Endothelial cell of umbilical vein (primary cell): Measurements from ENCODE around the gene MLH1. TPM values are rescaled to one million over a fixed set of nuclear protein-coding genes. Genes with fewer than 3 reads are reported as not detected.

Experiments used
- BruUV-seq: library from RNA; stranded (reverse); fragments of 400-500 nt; replicated peaks from 2 replicates; lab custom pipeline; 2021; lab: Mats Ljungman, UMichigan
- CTCF ChIA-PET: fragments of 300-600, 350-600 bp; sonication (Branson Sonifier 250); formaldehyde crosslinking; loops from one replicate; lab custom pipeline; 2021; ENCODE audit warnings: antibody characterized with exemption, inconsistent platforms; lab: Charles Lee
- POLR2A ChIA-PET: fragments of 300-600, 350-600 bp; sonication (Branson Sonifier 250); formaldehyde crosslinking; loops from one replicate; lab custom pipeline; 2021; ENCODE audit warnings: antibody characterized with exemption, inconsistent platforms; lab: Charles Lee
- DNase-seq: peaks from one replicate; pipeline ENCODE4 v3.0.0-alpha.2; 2011; ENCODE audit warnings: low read depth, low spot score
- FAIRE-seq: peaks from 2 replicates; lab custom pipeline; 2011; peaks lifted over from hg19 to GRCh38; lab: Jason Lieb, UNC
- H2AFZ ChIP-seq: 2 replicates; pipeline ENCODE4 v1.6.0; 2012; ENCODE audit warnings: low read depth, low read length, control low read depth, inconsistent platforms
- H3K27ac ChIP-seq: 2 replicates; pipeline ENCODE4 v1.5.1; 2011; ENCODE audit warnings: low read depth, mild to moderate bottlenecking, control low read depth, low read length, moderate library complexity; ENCODE audit not compliant: insufficient read depth
- H3K27me3 ChIP-seq, 2 experiments: 2 replicates each; pipeline versions ENCODE4 v1.6.0 to v1.6.1; 2011; ENCODE audit warnings: low read length in 2 of 2, mixed read lengths in 1 of 2; ENCODE audit not compliant: control insufficient read depth in 2 of 2, insufficient read depth in 2 of 2
- H3K36me3 ChIP-seq, 2 experiments: 2 replicates in 1 of 2; 3 replicates in 1 of 2; pipeline ENCODE4 v1.5.1; 2011; ENCODE audit warnings: low read length in 2 of 2, mild to moderate bottlenecking in 1 of 2, moderate library complexity in 1 of 2; ENCODE audit not compliant: control insufficient read depth in 2 of 2, insufficient read depth in 2 of 2; ENCODE audit errors: extremely low read depth in 1 of 2
- H3K4me1 ChIP-seq: 3 replicates; pipeline ENCODE4 v1.5.1; 2011; ENCODE audit warnings: mild to moderate bottlenecking, low read length; ENCODE audit not compliant: control insufficient read depth, insufficient read depth; ENCODE audit errors: extremely low read depth
- H3K4me2 ChIP-seq: 2 replicates; pipeline ENCODE4 v1.6.1; 2011; ENCODE audit warnings: low read length, control low read depth, mixed read lengths; ENCODE audit not compliant: insufficient read depth
- H3K4me3 ChIP-seq, 3 experiments: fragments of 200-600 bp in 1 of 3; sonication (generic), shearing (Covaris generic) in 1 of 3; replicated peaks in 1 of 3; 2 replicates each; pipeline ENCODE4 v1.5.1; 2011 to 2016; ENCODE audit warnings: control low read depth in 3 of 3, low read length in 3 of 3, mild to moderate bottlenecking in 2 of 3, inconsistent platforms in 1 of 3, low read depth in 1 of 3, moderate library complexity in 1 of 3; ENCODE audit not compliant: insufficient read depth in 1 of 3
- H3K79me2 ChIP-seq: 2 replicates; pipeline ENCODE4 v1.6.0; 2012; ENCODE audit warnings: low read length, inconsistent platforms; ENCODE audit not compliant: control insufficient read depth, insufficient read depth
- H3K9ac ChIP-seq: replicated peaks from 2 replicates; pipeline ENCODE3; 2011; ENCODE audit warnings: low read length, control low read depth; ENCODE audit not compliant: insufficient read depth; ENCODE audit errors: extremely low read depth
- H3K9me1 ChIP-seq: replicated peaks from 3 replicates; pipeline ENCODE4 v1.6.0; 2011; ENCODE audit warnings: mild to moderate bottlenecking, low read length; ENCODE audit not compliant: control insufficient read depth, insufficient read depth; ENCODE audit errors: extremely low read depth
- H3K9me3 ChIP-seq: replicated peaks from 2 replicates; pipeline ENCODE4 v1.5.1; 2012; ENCODE audit warnings: low read length, inconsistent platforms; ENCODE audit not compliant: control insufficient read depth, insufficient read depth
- H4K20me1 ChIP-seq: replicated peaks from 2 replicates; pipeline ENCODE3; 2011; ENCODE audit warnings: mild to moderate bottlenecking, low read length; ENCODE audit not compliant: control insufficient read depth, insufficient read depth; ENCODE audit errors: extremely low read depth
- EZH2 ChIP-seq: IDR thresholded peaks from 2 replicates; pipeline ENCODE4 v1.6.1; 2012; ENCODE audit warnings: borderline replicate concordance, low read depth, mild to moderate bottlenecking, moderate library complexity, low read length, inconsistent platforms; ENCODE audit not compliant: severe bottlenecking
- FOS ChIP-seq: IDR thresholded peaks from 2 replicates; pipeline ENCODE4 v1.6.1; 2011; ENCODE audit warnings: mild to moderate bottlenecking, low read length, moderate library complexity, borderline replicate concordance; ENCODE audit not compliant: insufficient read depth
- GATA2 ChIP-seq: IDR thresholded peaks from 2 replicates; pipeline ENCODE4 v1.7.0; 2011; ENCODE audit warnings: low read depth, mild to moderate bottlenecking, moderate library complexity, mixed read lengths, low read length; ENCODE audit not compliant: insufficient read length, insufficient read depth
- JUN ChIP-seq: IDR thresholded peaks from 2 replicates; pipeline ENCODE4 v1.6.1; 2011; ENCODE audit warnings: borderline replicate concordance, low read depth; ENCODE audit not compliant: insufficient read length, insufficient read depth
- MYC ChIP-seq: IDR thresholded peaks from one replicate; pipeline ENCODE4 v1.6.1; 2011; ENCODE audit warnings: mild to moderate bottlenecking, low read depth, low read length
- POLR2A ChIP-seq: IDR thresholded peaks from 2 replicates; pipeline ENCODE4 v1.6.1; 2012; ENCODE audit warnings: low read depth, mild to moderate bottlenecking, control low read depth, low read length
- POLR2AphosphoS5 ChIP-seq: IDR thresholded peaks from 2 replicates; pipeline ENCODE4 v1.6.1; 2012; ENCODE audit warnings: low read depth, mild to moderate bottlenecking, control low read depth, low read length, moderate library complexity; ENCODE audit not compliant: insufficient read depth
- dilution Hi-C: fragments of 300-500 bp; cut with MboI; formaldehyde crosslinking; loops from one replicate; pipeline ENCODE4 v1.15.0; 2019; ENCODE audit warnings: low sequenced_read_pairs; ENCODE audit not compliant: extremely low pct_ligation_motif_present
- intact Hi-C: fragments of 100-400 bp; cut with micrococcal nuclease; formaldehyde crosslinking; loops from one replicate; pipeline ENCODE4 v1.10.0; 2022
- polyA plus RNA-seq, 4 experiments: library from polyadenylated mRNA; depleted of rRNA in 3 of 4; stranded (reverse) in 3 of 4; unstranded in 1 of 4; fragments of >200 nt; gene quantifications; 2 replicates each; pipeline versions ENCODE4 v1.2.1 to v1.2.3, GENCODE V29; 2011 to 2012; ENCODE audit warnings: missing spikeins in 1 of 4
- total RNA-seq: library from RNA; stranded (reverse); gene quantifications from 2 replicates; pipeline ENCODE4 v1.2.3, GENCODE V29; 2021
- TF ChIP-seq, protein P1 (sequence below), 2 donors: IDR thresholded peaks; 1 replicate in 1 of 2; 2 replicates in 1 of 2; pipeline ENCODE4 v1.5.1; 2011; ENCODE audit warnings: low read length in 2 of 2, mild to moderate bottlenecking in 2 of 2, moderate library complexity in 2 of 2, control low read depth in 1 of 2, inconsistent platforms in 1 of 2, low read depth in 1 of 2; ENCODE audit not compliant: insufficient read depth in 1 of 2; ENCODE audit errors: extremely low read depth in 1 of 2
- TF ChIP-seq, protein P2 (sequence below): IDR thresholded peaks from 2 replicates; pipeline ENCODE4 v1.6.1; 2011; ENCODE audit not compliant: insufficient read depth, insufficient read length

Gene MLH1
- total and polyA plus RNA-seq, 2 donors (not counting 3 experiments of a cell fraction or from before 2014, with no cell fraction given): 22.2 to 32.9 TPM

DNA sequence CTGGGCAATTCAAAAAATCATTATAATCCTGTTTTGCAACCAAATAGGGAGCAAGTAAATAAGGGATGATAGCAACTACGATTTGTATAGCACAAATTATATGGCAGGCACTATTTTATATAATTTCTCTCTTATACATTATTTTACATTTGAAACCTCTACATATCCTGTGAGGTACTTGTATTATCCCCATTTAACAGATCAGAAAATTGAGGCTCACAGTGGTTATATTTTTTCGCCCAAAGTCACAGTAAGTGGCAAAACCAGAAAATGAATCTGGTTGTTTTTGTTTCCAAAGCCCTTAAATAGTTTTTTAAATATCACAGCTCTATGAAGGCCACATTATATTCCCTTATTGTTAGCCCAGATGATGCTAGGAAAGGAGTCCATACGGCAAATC lies 74.3 kb downstream of the MLH1 start:
- dilution Hi-C loops (no loop called here), intact Hi-C loops (loop anchor here (5.0 kb wide), 1 partner anchor 65 kb away; no protein-coding TSS in a partner anchor)
- no peaks in the 10 kb centered on the region for H3K79me2 ChIP-seq
- H2AFZ ChIP-seq: no peak overlapping the region
- no peaks in the 10 kb centered on the region for H3K9me1 ChIP-seq
- ChIA-PET POLR2A (no interaction called here), CTCF (interaction anchor here (1.6 kb wide), 1 partner anchor 38 kb away, joined by 3 read pairs; no protein-coding TSS in a partner anchor)
- no peaks in the 10 kb centered on the region for H3K27me3 ChIP-seq
- H3K36me3 ChIP-seq: peaks cover 9 to 20% of the 10 kb centered on the region in 2 experiments
- H3K4me1 ChIP-seq: peaks cover 2% of the 10 kb centered on the region
- no peak overlapping the region for H3K9ac ChIP-seq
- DNase-seq (no peak), FAIRE-seq (no peak)
- H4K20me1 ChIP-seq: no peaks in the 10 kb centered on the region
- BruUV-seq: no TSS peak
- H3K4me3 ChIP-seq: no peak overlapping the region
- TF ChIP-seq, protein P1, sequence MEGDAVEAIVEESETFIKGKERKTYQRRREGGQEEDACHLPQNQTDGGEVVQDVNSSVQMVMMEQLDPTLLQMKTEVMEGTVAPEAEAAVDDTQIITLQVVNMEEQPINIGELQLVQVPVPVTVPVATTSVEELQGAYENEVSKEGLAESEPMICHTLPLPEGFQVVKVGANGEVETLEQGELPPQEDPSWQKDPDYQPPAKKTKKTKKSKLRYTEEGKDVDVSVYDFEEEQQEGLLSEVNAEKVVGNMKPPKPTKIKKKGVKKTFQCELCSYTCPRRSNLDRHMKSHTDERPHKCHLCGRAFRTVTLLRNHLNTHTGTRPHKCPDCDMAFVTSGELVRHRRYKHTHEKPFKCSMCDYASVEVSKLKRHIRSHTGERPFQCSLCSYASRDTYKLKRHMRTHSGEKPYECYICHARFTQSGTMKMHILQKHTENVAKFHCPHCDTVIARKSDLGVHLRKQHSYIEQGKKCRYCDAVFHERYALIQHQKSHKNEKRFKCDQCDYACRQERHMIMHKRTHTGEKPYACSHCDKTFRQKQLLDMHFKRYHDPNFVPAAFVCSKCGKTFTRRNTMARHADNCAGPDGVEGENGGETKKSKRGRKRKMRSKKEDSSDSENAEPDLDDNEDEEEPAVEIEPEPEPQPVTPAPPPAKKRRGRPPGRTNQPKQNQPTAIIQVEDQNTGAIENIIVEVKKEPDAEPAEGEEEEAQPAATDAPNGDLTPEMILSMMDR (IDR thresholded peaks at IDR 0.05; ENCODE audit: extremely low read depth in 1 of 2, insufficient read depth in 1 of 2, low read depth in 1 of 2, low read length in 2 of 2): no peak
- TF ChIP-seq EZH2: no peak
- TF ChIP-seq, protein P2, sequence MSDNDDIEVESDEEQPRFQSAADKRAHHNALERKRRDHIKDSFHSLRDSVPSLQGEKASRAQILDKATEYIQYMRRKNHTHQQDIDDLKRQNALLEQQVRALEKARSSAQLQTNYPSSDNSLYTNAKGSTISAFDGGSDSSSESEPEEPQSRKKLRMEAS: no peak
- no peak for TF ChIP-seq POLR2A
- no peak for TF ChIP-seq GATA2
- TF ChIP-seq POLR2AphosphoS5: no peak
- TF ChIP-seq JUN: no peak
- no peak for TF ChIP-seq FOS
- no peak for TF ChIP-seq MYC
- no peak overlapping the region for H3K27ac ChIP-seq
- no peaks in the 10 kb centered on the region for H3K9me3 ChIP-seq
- H3K4me2 ChIP-seq: no peak overlapping the region
